H9 (cell line): ENCODE data around the gene RITA1. TPM values are rescaled to one million over a fixed set of nuclear protein-coding genes. Genes with fewer than 3 reads are reported as not detected.

Experiments used
- DNase-seq: peaks from one replicate; pipeline ENCODE4 v3.0.0-alpha.2; 2017
- H2AFZ ChIP-seq: one replicate; pipeline ENCODE4 v1.6.1; 2013; ENCODE audit warnings: mild to moderate bottlenecking, low read length, control low read depth, moderate library complexity
- H2AK5ac ChIP-seq: 2 replicates; pipeline ENCODE4 v1.6.1; 2013; ENCODE audit warnings: low read length, control low read depth, mixed read lengths; ENCODE audit not compliant: insufficient read length
- H2BK120ac ChIP-seq: one replicate; pipeline ENCODE4 v1.6.1; 2013; ENCODE audit warnings: low read depth, mild to moderate bottlenecking, low read length, control low read depth, inconsistent platforms; ENCODE audit not compliant: poor library complexity, severe bottlenecking
- H2BK12ac ChIP-seq: 2 replicates; pipeline ENCODE4 v1.6.1; 2013; ENCODE audit warnings: low read length, control low read depth, mixed read lengths, low read depth; ENCODE audit not compliant: insufficient read length
- H2BK15ac ChIP-seq: 2 replicates; pipeline ENCODE4 v1.6.1; 2013; ENCODE audit warnings: low read depth, low read length, control low read depth
- H2BK20ac ChIP-seq: one replicate; pipeline ENCODE4 v1.6.1; 2013; ENCODE audit warnings: low read depth, mild to moderate bottlenecking, low read length, control low read depth, inconsistent platforms; ENCODE audit not compliant: poor library complexity, severe bottlenecking
- H2BK5ac ChIP-seq: 2 replicates; pipeline ENCODE4 v1.6.1; 2013; ENCODE audit warnings: low read length, control low read depth, mixed read lengths; ENCODE audit not compliant: insufficient read length
- H3K14ac ChIP-seq: 2 replicates; pipeline ENCODE4 v1.6.1; 2013; ENCODE audit warnings: low read length, control low read depth; ENCODE audit not compliant: insufficient read depth
- H3K18ac ChIP-seq: 2 replicates; pipeline ENCODE4 v1.6.1; 2013; ENCODE audit warnings: low read depth, mild to moderate bottlenecking, mixed read lengths, low read length, control low read depth; ENCODE audit not compliant: insufficient read length
- H3K23ac ChIP-seq: 2 replicates; pipeline ENCODE4 v1.6.1; 2013; ENCODE audit warnings: low read length, control low read depth, mixed read lengths, low read depth; ENCODE audit not compliant: insufficient read length
- H3K23me2 ChIP-seq: 2 replicates; pipeline ENCODE4 v1.6.1; 2013; ENCODE audit warnings: low read depth, mild to moderate bottlenecking, mixed read lengths, low read length, control low read depth; ENCODE audit not compliant: insufficient read length, poor library complexity, severe bottlenecking
- H3K27ac ChIP-seq: 2 replicates; pipeline ENCODE4 v1.5.1; 2013; ENCODE audit warnings: low read length, control low read depth, mixed read lengths, low read depth; ENCODE audit not compliant: insufficient read length
- H3K27me3 ChIP-seq: 2 replicates; pipeline ENCODE4 v1.6.1; 2013; ENCODE audit warnings: low read length, control low read depth, inconsistent platforms; ENCODE audit not compliant: insufficient read depth
- H3K4ac ChIP-seq: 2 replicates; pipeline ENCODE4 v1.6.1; 2013; ENCODE audit warnings: low read depth, mild to moderate bottlenecking, control low read depth, inconsistent platforms, low read length, moderate library complexity
- H3K4me1 ChIP-seq: 2 replicates; pipeline ENCODE4 v1.6.1; 2013; ENCODE audit warnings: low read length, control low read depth, inconsistent platforms; ENCODE audit not compliant: insufficient read depth
- H3K4me2 ChIP-seq: 2 replicates; pipeline ENCODE4 v1.6.1; 2013; ENCODE audit warnings: low read length, control low read depth, mixed read lengths; ENCODE audit not compliant: insufficient read length, insufficient read depth
- H3K56ac ChIP-seq: 2 replicates; pipeline ENCODE4 v1.6.1; 2013; ENCODE audit warnings: low read depth, mild to moderate bottlenecking, mixed read lengths, low read length, control low read depth; ENCODE audit not compliant: insufficient read length
- H3K79me1 ChIP-seq: 2 replicates; pipeline ENCODE4 v1.6.1; 2013; ENCODE audit warnings: low read depth, mild to moderate bottlenecking, moderate library complexity, low read length, control low read depth, inconsistent platforms; ENCODE audit not compliant: insufficient read depth, poor library complexity, severe bottlenecking
- H3K79me2 ChIP-seq: 2 replicates; pipeline ENCODE4 v1.6.1; 2013; ENCODE audit warnings: low read length, control low read depth, inconsistent platforms; ENCODE audit not compliant: insufficient read depth
- H3K9ac ChIP-seq: 2 replicates; pipeline ENCODE4 v1.6.1; 2013; ENCODE audit warnings: low read length, control low read depth, mixed read lengths; ENCODE audit not compliant: insufficient read length; ENCODE audit errors: extremely low read depth
- H3K9me3 ChIP-seq: one replicate; pipeline ENCODE4 v1.6.1; 2013; ENCODE audit warnings: low read depth, low read length, inconsistent platforms; ENCODE audit not compliant: control insufficient read depth
- H3T11ph ChIP-seq: one replicate; pipeline ENCODE4 v1.6.1; 2013; ENCODE audit warnings: mild to moderate bottlenecking, low read length, control low read depth, inconsistent platforms
- H4K20me1 ChIP-seq: one replicate; pipeline ENCODE4 v1.6.1; 2013; ENCODE audit not compliant: control insufficient read depth, insufficient read length, insufficient read depth
- H4K5ac ChIP-seq: 2 replicates; pipeline ENCODE4 v1.6.1; 2013; ENCODE audit warnings: low read depth, mild to moderate bottlenecking, mixed read lengths, low read length, control low read depth; ENCODE audit not compliant: insufficient read length
- H4K8ac ChIP-seq: replicated peaks from 2 replicates; pipeline ENCODE4 v1.6.1; 2013; ENCODE audit warnings: low read length, control low read depth, mixed read lengths, low read depth; ENCODE audit not compliant: insufficient read length
- H4K91ac ChIP-seq: 2 replicates; pipeline ENCODE4 v1.6.1; 2013; ENCODE audit warnings: low read depth, mild to moderate bottlenecking, moderate library complexity, mixed read lengths, low read length, control low read depth; ENCODE audit not compliant: insufficient read length
- H3K27ac Mint-ChIP-seq, 3 experiments: 2 replicates in 2 of 3; 3 replicates in 1 of 3; pipeline ENCODE4 v1.8.0; 2020 to 2021; ENCODE audit warnings: mixed read lengths in 3 of 3, mild to moderate bottlenecking in 1 of 3, moderate library complexity in 1 of 3
- H3K27me3 Mint-ChIP-seq: 2 replicates; pipeline ENCODE4 v1.8.0; 2021; ENCODE audit warnings: low read depth, mild to moderate bottlenecking, moderate library complexity, mixed read lengths
- H3K36me3 Mint-ChIP-seq, 3 experiments: 2 replicates in 2 of 3; 3 replicates in 1 of 3; pipeline ENCODE4 v1.8.0; 2020 to 2021; ENCODE audit warnings: low read depth in 3 of 3, mixed read lengths in 3 of 3; ENCODE audit not compliant: insufficient read depth in 1 of 3
- H3K4me1 Mint-ChIP-seq, 2 experiments: 2 replicates each; pipeline ENCODE4 v1.8.0; 2020; ENCODE audit warnings: mixed read lengths in 2 of 2
- H3K4me3 Mint-ChIP-seq, 2 experiments: 2 replicates in 1 of 2; 3 replicates in 1 of 2; pipeline ENCODE4 v1.8.0; 2020 to 2021; ENCODE audit warnings: mild to moderate bottlenecking in 2 of 2, mixed read lengths in 2 of 2, moderate library complexity in 1 of 2
- H3K9me3 Mint-ChIP-seq, 2 experiments: 2 replicates in 1 of 2; 3 replicates in 1 of 2; pipeline ENCODE4 v1.8.0; 2020; ENCODE audit warnings: mild to moderate bottlenecking in 2 of 2, mixed read lengths in 2 of 2, moderate library complexity in 1 of 2
- WGBS: extraction: QIAGEN DNeasy Blood & Tissue Kit; methylation state at CpG from one replicate; pipeline ENCODE4 v1.1.7; 2013; ENCODE audit warnings: missing lambda C conversion rate, low lambda C conversion rate, mixed read lengths; ENCODE audit not compliant: insufficient read length; ENCODE audit errors: extremely low coverage; 5-methylcytosine and 5-hydroxymethylcytosine counted together
- total RNA-seq: library from RNA; stranded (reverse); gene quantifications from 2 replicates; pipeline ENCODE4 v1.2.1, GENCODE V29; 2021
- TF ChIP-seq, protein P1 (sequence below): fragments of 200-600 bp; sonication (generic); conservative IDR thresholded peaks from 3 replicates; pipeline ENCODE4 v1.8.0; 2021; ENCODE audit warnings: antibody characterized with exemption, mild to moderate bottlenecking

RITA1 gene
- total RNA-seq, 1 experiment from 2014 or later, result 26.1 TPM

DNA sequence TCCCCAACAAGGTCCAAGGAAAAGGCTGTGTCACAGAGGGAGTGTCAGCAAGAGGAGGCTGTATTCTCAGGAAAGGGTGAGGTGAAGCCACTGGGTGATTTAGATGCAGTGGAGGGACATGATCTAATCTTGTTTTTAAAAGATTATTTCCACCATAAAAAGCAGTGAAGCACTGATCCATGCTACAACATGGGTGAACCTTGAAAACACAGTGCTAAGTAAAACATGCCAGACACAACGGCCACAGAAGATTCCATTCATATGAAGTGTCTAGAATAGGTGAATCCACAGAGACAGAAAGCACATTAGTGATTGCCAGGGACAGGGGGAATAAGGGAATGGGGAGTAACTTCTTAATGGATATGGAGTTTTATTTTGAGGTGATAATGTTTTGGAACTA, 12.8 kb downstream of the RITA1 start:
- H3K79me1 ChIP-seq, result no peaks in the 10 kb centered on the region
- no peak overlapping the region for H3K56ac ChIP-seq

More for the DNA sequence above, 12.8 kb downstream of the RITA1 start:
- Histone ChIP-seq H3K27me3 (no peaks in the 10 kb centered on the region), H3K4ac (no peak overlapping the region), H3K9me3 (no peaks in the 10 kb centered on the region), H3K4me2 (no peak overlapping the region), H3T11ph (no peak overlapping the region), H3K4me1 (no peaks in the 10 kb centered on the region), H2BK15ac (no peak overlapping the region), H2BK5ac (no peak overlapping the region), H3K18ac (no peak overlapping the region), H3K23me2 (no peaks in the 10 kb centered on the region), H2BK12ac (no peak overlapping the region), H3K27ac (no peak overlapping the region), H2BK20ac (no peak overlapping the region), H3K79me2 (no peaks in the 10 kb centered on the region), H4K91ac (no peak overlapping the region), H4K20me1 (no peaks in the 10 kb centered on the region), H3K23ac (no peak overlapping the region), H3K9ac (no peak overlapping the region), H3K14ac (no peak overlapping the region), H2BK120ac (no peak overlapping the region), H4K8ac (no peak overlapping the region), H4K5ac (no peak overlapping the region), H2AFZ (no peak overlapping the region), H2AK5ac (no peak overlapping the region)
- Mint-ChIP-seq H3K4me1 (peaks cover 3 to 9% of the 10 kb centered on the region in 2 experiments; a peak in 3 of 4 replicates), H3K9me3 (no peaks in the 10 kb centered on the region), H3K36me3 (peaks cover 0 to 5% (median 3%) of the 10 kb centered on the region in 3 experiments; a peak in 3 of 7 replicates), H3K27ac (no peak overlapping the region), H3K4me3 (no peak overlapping the region), H3K27me3 (no peaks in the 10 kb centered on the region)
- no peak for DNase-seq
- no CpG with 5 or more reads among the region's 1 CpG for WGBS
- TF ChIP-seq, protein P1, sequence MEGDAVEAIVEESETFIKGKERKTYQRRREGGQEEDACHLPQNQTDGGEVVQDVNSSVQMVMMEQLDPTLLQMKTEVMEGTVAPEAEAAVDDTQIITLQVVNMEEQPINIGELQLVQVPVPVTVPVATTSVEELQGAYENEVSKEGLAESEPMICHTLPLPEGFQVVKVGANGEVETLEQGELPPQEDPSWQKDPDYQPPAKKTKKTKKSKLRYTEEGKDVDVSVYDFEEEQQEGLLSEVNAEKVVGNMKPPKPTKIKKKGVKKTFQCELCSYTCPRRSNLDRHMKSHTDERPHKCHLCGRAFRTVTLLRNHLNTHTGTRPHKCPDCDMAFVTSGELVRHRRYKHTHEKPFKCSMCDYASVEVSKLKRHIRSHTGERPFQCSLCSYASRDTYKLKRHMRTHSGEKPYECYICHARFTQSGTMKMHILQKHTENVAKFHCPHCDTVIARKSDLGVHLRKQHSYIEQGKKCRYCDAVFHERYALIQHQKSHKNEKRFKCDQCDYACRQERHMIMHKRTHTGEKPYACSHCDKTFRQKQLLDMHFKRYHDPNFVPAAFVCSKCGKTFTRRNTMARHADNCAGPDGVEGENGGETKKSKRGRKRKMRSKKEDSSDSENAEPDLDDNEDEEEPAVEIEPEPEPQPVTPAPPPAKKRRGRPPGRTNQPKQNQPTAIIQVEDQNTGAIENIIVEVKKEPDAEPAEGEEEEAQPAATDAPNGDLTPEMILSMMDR, result no peak
